GM12878 (cell line): Measurements from ENCODE around the gene DGKA. TPM values are rescaled to one million over a fixed set of nuclear protein-coding genes. Genes with fewer than 3 reads are reported as not detected.
A peak's percentile ranks its signal among the peaks of the same experiment; 100 is the strongest.

Source experiments
- ATAC-seq: fragments of 200-7000 bp; cut with Tn5 transposase; 3 replicates; pipeline ENCODE4 v1.9.1; 2020; ENCODE audit warnings: mild to moderate bottlenecking, moderate library complexity
- BruUV-seq: library from RNA; stranded (reverse); fragments of 400-500 nt; replicated peaks from 2 replicates; lab custom pipeline; 2021; lab: Mats Ljungman, UMichigan
- CTCF ChIA-PET: fragments of 300-600 bp; sonication (Branson Sonifier 250); formaldehyde crosslinking; extraction: SDS; loops from one replicate; lab custom pipeline; 2021; ENCODE audit warnings: inconsistent platforms; lab: Yijun Ruan, JAX
- POLR2A ChIA-PET: fragments of 350-600 bp; formaldehyde crosslinking; extraction: SDS; loops from one replicate; lab custom pipeline; 2021; ENCODE audit warnings: inconsistent platforms; lab: Charles Lee
- RAD21 ChIA-PET: fragments of 300-600 bp; sonication (Branson Sonifier 250); formaldehyde crosslinking; loops from one replicate; lab custom pipeline; 2023; ENCODE audit warnings: antibody characterized with exemption; ENCODE audit not compliant: unreplicated experiment; lab: Charles Lee
- SMC1A ChIA-PET: fragments of 300-600 bp; sonication (Branson Sonifier 250); formaldehyde crosslinking; loops from one replicate; lab custom pipeline; 2023; ENCODE audit not compliant: unreplicated experiment, uncharacterized antibody; lab: Charles Lee
- DNase-seq: peaks from one replicate; pipeline ENCODE4 v3.0.0-alpha.2; 2011; ENCODE audit warnings: low read depth, low spot score
- FAIRE-seq: peaks from 3 replicates; lab custom pipeline; 2011; peaks lifted over from hg19 to GRCh38; lab: Jason Lieb, UNC
- H2AFZ ChIP-seq: 2 replicates; pipeline ENCODE4 v1.6.0; 2011; ENCODE audit warnings: low read depth, low read length, control low read depth; ENCODE audit not compliant: control insufficient read depth
- H3K27ac ChIP-seq: 2 replicates; pipeline ENCODE4 v1.5.1; 2011; ENCODE audit warnings: control low read depth; ENCODE audit not compliant: control insufficient read depth, insufficient read depth
- H3K27me3 ChIP-seq, 2 experiments: replicated peaks in 1 of 2; 2 replicates each; pipeline versions ENCODE4 v1.6.0 to v1.6.1; 2011; ENCODE audit warnings: low read length in 1 of 2; ENCODE audit not compliant: control insufficient read depth in 2 of 2, insufficient read depth in 2 of 2
- H3K36me3 ChIP-seq, 2 experiments: 2 replicates each; pipeline ENCODE4 v1.5.1; 2011; ENCODE audit warnings: low read length in 1 of 2; ENCODE audit not compliant: control insufficient read depth in 2 of 2, insufficient read depth in 2 of 2
- H3K4me1 ChIP-seq: 2 replicates; pipeline ENCODE4 v1.6.1; 2011; ENCODE audit warnings: mild to moderate bottlenecking, low read length, moderate library complexity, mixed read lengths; ENCODE audit not compliant: control insufficient read depth, insufficient read depth
- H3K4me2 ChIP-seq: 2 replicates; pipeline ENCODE4 v1.6.0; 2011; ENCODE audit warnings: control low read depth; ENCODE audit not compliant: control insufficient read depth, insufficient read depth
- H3K4me3 ChIP-seq: fragments of 200-600 bp; sonication (generic); 2 replicates; pipeline ENCODE4 v1.5.1; 2016
- H3K79me2 ChIP-seq: 2 replicates; pipeline ENCODE4 v1.6.0; 2011; ENCODE audit warnings: low read length; ENCODE audit not compliant: control insufficient read depth, insufficient read depth
- H3K9ac ChIP-seq: 2 replicates; pipeline ENCODE4 v1.8.0; 2011; ENCODE audit warnings: low read length, control low read depth, mixed read lengths; ENCODE audit not compliant: control insufficient read depth, insufficient read depth
- H3K9me3 ChIP-seq: replicated peaks from 3 replicates; pipeline ENCODE4 v1.5.1; 2011; ENCODE audit warnings: mild to moderate bottlenecking, low read length; ENCODE audit not compliant: control insufficient read depth, insufficient read depth
- H4K20me1 ChIP-seq: 2 replicates; pipeline ENCODE4 v1.6.0; 2011; ENCODE audit not compliant: control insufficient read depth, insufficient read depth
- EP300 ChIP-seq, 2 experiments: fragments of 150-350 bp in 1 of 2; IDR thresholded peaks; 2 replicates each; pipeline ENCODE4 v1.6.1; 2011 to 2012; ENCODE audit warnings: low read depth in 2 of 2, low read length in 2 of 2, borderline replicate concordance in 1 of 2, improper control_type of control experiment in 1 of 2, inconsistent platforms in 1 of 2; ENCODE audit not compliant: control insufficient read depth in 1 of 2
- ESRRA ChIP-seq: IDR thresholded peaks from 2 replicates; pipeline ENCODE4 v1.6.1; 2012; ENCODE audit warnings: mild to moderate bottlenecking, low read length, improper control_type of control experiment
- JUND ChIP-seq: IDR thresholded peaks from 2 replicates; pipeline ENCODE4 v1.6.1; 2012; ENCODE audit warnings: low read depth, mild to moderate bottlenecking, low read length, improper control_type of control experiment, moderate library complexity
- MEF2B ChIP-seq: fragments of 450-650 bp; IDR thresholded peaks from 2 replicates; pipeline ENCODE4 v1.6.1; 2018; ENCODE audit warnings: mild to moderate bottlenecking, moderate library complexity; ENCODE audit not compliant: partially characterized antibody, poor library complexity, severe bottlenecking
- POLR2A ChIP-seq: IDR thresholded peaks from 2 replicates; pipeline ENCODE4 v1.6.1; 2011; ENCODE audit warnings: low read depth, mild to moderate bottlenecking, low read length
- SMAD1 ChIP-seq: fragments of 450-650 bp; IDR thresholded peaks from 2 replicates; pipeline ENCODE4 v1.6.1; 2018; ENCODE audit warnings: mild to moderate bottlenecking, low read depth; ENCODE audit not compliant: partially characterized antibody
- ZNF384 ChIP-seq: IDR thresholded peaks from 2 replicates; pipeline ENCODE4 v1.6.1; 2012; ENCODE audit warnings: low read depth, mild to moderate bottlenecking, low read length, improper control_type of control experiment, borderline replicate concordance
- WGBS: methylation state at CpG from one replicate; pipeline ENCODE4 v1.1.6; 2016; ENCODE audit warnings: low lambda C conversion rate; ENCODE audit not compliant: insufficient replicate concordance, insufficient coverage; ENCODE audit errors: missing lambda C conversion rate; 5-methylcytosine and 5-hydroxymethylcytosine counted together
- in situ Hi-C: fragments of 300-500 bp; cut with MboI; formaldehyde crosslinking; loops from 9 replicates; pipeline ENCODE4 v1.14.3; 2018; ENCODE audit warnings: mixed read lengths
- intact Hi-C: fragments of 100-400 bp; cut with micrococcal nuclease; formaldehyde crosslinking; loops from one replicate; pipeline ENCODE4 v1.14.2; 2022; ENCODE audit not compliant: unreplicated experiment
- polyA plus RNA-seq, 11 experiments: library from polyadenylated mRNA; depleted of rRNA in 4 of 11; unstranded in 6 of 11; stranded (reverse) in 5 of 11; fragments of >200 nt; fragmentation: Nextera tagmentation in 4 of 11; fragmentation: Illumina TruSeq in 1 of 11; extraction: Ambion mirVana in 4 of 11; extraction: Trizol in 1 of 11; gene quantifications; 1 replicate in 1 of 11; 2 replicates in 10 of 11; pipeline versions ENCODE4 v1.2.1 to v1.2.3, GENCODE V29; 2011 to 2016; ENCODE audit warnings: inconsistent platforms in 2 of 11, missing spikeins in 2 of 11, low read depth in 1 of 11
- total RNA-seq, 4 experiments: library from RNA; depleted of rRNA in 3 of 4; stranded (reverse); fragments of >200 nt in 3 of 4; fragmentation: Illumina TruSeq in 1 of 4; extraction: Trizol in 1 of 4; gene quantifications; 2 replicates each; pipeline versions ENCODE4 v1.2.1 to v1.2.3, GENCODE V29; 2013 to 2021
- TF ChIP-seq, protein P1 (sequence below): IDR thresholded peaks from 2 replicates; pipeline ENCODE4 v1.6.1; 2012; ENCODE audit warnings: low read depth, low read length, improper control_type of control experiment
- TF ChIP-seq, protein P2 (sequence below): IDR thresholded peaks from 2 replicates; pipeline ENCODE4 v1.6.1; 2012; ENCODE audit warnings: low read depth, low read length, improper control_type of control experiment

DGKA gene
- total and polyA plus RNA-seq, 10 of the 15 experiments (the other 5 are each of a cell fraction or from before 2014, with no cell fraction given): 14.0 to 65.5 (median 37.1) TPM

DNA sequence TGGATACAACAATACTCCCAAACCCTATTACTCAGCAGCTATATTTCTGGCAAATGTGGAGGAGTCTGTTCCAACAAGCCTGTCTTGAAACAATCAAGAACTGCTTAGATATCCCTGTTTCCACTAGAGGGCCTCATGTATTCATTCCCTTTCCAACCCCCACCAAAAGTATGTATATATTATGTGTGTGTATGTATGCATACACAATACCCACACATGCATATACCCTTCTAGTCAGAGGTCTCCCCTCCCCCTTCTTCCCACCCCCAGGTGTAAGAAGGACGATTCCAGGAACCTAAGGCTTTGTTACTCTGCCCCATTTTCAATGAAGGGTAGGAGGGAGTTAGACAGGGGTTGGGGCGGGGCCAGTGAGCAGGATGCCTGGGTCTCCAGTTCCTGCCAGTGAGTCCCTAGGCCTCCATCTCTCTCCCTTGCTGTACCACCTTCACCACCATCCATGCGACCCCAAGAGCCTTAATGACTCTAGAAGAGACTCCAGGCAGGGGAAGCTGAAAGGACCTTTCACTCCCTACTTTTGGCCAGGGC, at the start of gene DGKA (continued):
- TF ChIP-seq MEF2B (no peak), SMAD1 (no peak), ZNF384 (no peak), JUND (no peak), EP300 (IDR thresholded peaks at IDR 0.05; ENCODE audit: borderline replicate concordance in 1 of 2, control insufficient read depth in 1 of 2, low read depth in 2 of 2, low read length in 2 of 2) (no peak), POLR2A (peak; percentile 57)
- TF ChIP-seq, protein P1, sequence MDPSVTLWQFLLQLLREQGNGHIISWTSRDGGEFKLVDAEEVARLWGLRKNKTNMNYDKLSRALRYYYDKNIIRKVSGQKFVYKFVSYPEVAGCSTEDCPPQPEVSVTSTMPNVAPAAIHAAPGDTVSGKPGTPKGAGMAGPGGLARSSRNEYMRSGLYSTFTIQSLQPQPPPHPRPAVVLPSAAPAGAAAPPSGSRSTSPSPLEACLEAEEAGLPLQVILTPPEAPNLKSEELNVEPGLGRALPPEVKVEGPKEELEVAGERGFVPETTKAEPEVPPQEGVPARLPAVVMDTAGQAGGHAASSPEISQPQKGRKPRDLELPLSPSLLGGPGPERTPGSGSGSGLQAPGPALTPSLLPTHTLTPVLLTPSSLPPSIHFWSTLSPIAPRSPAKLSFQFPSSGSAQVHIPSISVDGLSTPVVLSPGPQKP: no peak
- TF ChIP-seq, protein P2, sequence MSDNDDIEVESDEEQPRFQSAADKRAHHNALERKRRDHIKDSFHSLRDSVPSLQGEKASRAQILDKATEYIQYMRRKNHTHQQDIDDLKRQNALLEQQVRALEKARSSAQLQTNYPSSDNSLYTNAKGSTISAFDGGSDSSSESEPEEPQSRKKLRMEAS: no peak

DNA sequence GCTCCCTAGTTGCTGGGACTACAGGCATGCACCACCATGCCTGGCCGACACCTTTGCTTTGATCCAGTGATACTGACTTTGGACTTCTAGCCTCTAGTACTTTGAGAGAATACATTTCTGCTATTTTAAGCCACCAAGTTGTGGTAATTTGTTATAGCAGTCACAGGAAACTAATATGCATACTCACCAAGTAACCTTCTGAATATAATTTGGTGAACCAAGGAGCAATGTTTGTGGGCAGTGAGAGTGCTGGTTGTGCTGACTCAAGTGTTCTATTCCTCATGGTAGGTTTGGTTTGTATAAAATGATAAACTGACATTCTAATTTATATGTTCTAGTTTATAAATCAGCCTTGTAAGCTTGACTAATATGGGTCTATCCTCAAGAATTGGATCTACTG, 45.8 kb upstream of the DGKA start:
- 5% methylated on average over 1 of the region's 1 CpG for WGBS
- H3K27ac ChIP-seq: no peak overlapping the region
- no peak for TF ChIP-seq ESRRA
- DNase-seq: no peak
- no TSS peak for BruUV-seq
- H2AFZ ChIP-seq: no peak overlapping the region
- RAD21 ChIA-PET: no interaction called here
- H3K79me2 ChIP-seq: no peaks in the 10 kb centered on the region
- intact Hi-C loops: no loop called here
- H4K20me1 ChIP-seq: no peaks in the 10 kb centered on the region
- ATAC-seq: no peak
- no peak for FAIRE-seq
- no peaks in the 10 kb centered on the region for H3K36me3 ChIP-seq
- H3K9me3 ChIP-seq: no peaks in the 10 kb centered on the region
- no peak overlapping the region for H3K4me2 ChIP-seq
- POLR2A ChIA-PET: no interaction called here
- CTCF ChIA-PET: no interaction called here
- no peak overlapping the region for H3K4me3 ChIP-seq
- SMC1A ChIA-PET: no interaction called here
- no peaks in the 10 kb centered on the region; the same call in 1 of the 2 replicates for H3K4me1 ChIP-seq
- no peak overlapping the region for H3K9ac ChIP-seq
- in situ Hi-C loops: no loop called here
- H3K27me3 ChIP-seq: no peaks in the 10 kb centered on the region
